Stimulated activated CD4-positive, alpha-beta T cell treated with anti-CD3 and anti-CD28 coated beads, Interleukin-2, amount 100 ng/mL, for 24 hours (primary cell): ENCODE results near the gene PLEKHM3.

ENCODE experiments used
- DNase-seq, 2 donors: peaks; one replicate each; pipeline ENCODE4 v3.0.0-alpha.2; 2020

The PLEKHM3 gene

DNA sequence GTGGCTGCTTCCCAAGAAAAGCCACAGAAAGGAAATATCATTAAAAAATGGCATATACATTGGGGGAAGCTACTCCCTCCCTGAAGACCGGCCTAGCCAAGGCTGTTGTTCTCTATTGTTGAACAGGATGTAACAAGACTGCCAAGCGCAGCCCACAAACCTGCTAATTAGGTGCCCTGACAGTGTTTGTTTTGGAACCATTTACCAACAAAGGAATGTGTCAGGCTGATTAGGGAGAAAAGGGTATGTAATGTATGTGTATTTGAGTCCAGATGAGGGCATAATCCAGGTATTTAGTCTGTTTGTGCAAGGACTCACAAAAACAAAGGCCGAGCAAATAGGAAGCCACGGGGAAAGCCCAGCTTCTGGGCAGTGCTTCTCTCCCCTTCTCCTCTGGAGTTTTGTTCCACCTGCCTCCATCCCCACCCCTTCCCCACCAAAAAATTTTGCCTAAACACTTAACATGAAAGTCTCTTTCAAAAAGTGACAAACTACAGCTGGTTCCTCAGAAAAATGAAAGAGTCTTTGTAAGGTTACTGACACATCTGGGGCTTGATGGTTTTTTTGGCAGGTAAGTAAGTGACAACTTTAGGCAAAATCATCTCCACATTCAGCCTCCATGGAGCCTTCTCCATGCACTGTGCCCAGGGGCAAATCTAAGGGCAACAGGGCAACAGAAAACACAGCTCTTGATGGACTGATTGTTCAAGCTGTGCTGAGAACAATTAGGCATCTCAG, 177.4 kb downstream of the PLEKHM3 start:
- DNase-seq = no peak

DNA sequence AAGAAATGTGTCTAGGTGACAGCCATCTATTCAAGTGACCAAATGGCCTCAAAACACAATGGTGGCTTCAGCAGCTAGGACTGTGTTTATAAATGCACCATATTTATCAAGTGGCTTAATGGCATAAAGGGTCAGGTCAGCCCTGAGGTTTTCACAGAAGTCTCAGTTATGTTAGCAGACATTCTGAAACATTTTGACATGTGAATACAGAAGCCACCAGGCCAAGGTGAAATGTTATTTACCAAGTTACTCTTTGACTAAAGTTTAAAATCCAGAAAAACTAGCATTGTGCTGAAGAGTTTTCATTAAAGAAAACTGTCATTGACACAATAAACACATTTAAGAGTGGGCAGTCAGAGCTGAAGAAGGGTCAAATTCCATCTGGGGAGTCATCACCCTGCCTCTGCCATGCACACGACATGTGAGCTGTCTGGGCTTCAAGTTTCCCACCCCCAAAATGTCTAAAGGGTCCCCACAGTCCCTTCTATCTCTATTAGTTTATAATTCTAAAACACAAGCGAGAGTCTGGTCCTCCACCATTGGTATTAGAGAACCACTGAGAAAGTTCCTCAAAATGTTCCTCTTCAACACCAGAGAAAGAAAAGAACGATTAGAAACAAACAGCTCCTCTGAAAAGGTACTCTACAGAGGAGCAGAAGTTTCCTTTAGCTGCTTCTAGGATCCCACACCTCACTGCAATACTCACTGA, 178.1 kb downstream of the PLEKHM3 start:
- no peak for DNase-seq

DNA sequence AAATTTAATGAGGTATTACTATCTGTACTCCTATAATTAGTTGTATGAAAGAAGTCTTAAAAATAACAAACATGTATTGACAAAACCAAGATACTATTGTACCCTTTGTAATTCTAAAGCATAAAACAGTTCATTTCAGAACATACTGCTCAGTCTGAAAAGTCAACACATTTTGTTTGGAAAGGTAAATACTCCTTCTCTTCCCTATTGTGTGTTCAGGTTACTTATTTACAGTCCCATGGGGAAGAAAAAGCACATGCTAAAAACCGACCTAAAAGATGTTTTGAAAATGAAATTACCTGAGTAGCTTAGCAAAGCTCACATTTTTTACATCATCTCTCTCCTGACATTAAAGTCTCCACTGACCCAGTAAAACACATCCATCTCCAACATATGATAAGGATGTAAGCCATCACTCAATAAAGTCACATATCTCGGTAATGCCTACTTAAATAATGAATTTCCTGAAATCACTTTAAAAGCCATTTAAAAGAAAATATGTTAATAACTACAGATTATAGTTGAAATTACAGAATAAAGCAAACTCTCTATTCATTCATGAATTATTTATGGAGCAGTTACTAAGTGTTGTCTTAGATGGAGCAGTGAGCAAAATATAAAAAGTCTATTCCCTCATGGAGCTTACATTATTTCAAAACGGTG, 180.0 kb downstream of the PLEKHM3 start:
- DNase-seq = no peak

DNA sequence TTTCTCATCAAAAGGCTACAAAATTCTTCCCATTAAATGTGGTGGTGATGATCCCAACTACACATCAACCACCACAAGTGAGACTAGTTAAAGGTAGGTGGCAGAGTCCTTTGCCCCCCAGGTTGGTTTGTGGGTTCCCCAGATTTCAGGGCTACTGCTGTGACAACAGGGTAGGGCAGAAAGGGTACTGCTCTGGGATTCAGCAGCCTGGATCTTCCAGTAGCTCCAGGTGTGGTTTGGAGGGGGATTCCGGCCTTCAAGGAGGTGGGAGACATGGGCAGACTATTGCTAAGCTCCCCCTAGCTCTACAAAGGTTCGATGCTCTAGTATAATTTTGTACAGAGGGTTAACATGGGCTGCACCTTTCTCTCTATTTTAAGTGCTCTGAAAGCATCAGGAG, 180.7 kb downstream of the PLEKHM3 start:
- DNase-seq = no peak

DNA sequence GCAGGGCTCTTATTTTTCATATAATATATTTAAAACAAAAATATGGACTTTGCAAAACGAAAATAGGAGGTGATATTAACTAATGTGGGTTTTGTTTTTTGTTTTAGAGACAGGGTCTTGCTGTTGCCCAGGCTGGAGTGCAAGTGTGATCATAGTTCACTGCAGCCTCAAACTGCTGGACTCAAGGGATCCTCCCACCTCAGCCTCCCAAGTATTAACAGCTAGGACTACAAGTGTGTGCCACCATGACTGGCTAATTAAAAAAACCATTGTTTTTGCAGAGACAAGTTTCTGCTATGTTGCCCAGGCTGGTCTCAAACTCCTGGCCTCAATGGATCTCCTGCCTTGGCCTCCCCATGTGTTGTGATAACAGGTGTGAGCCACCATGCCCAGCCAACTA, 185.2 kb downstream of the PLEKHM3 start:
- no peak for DNase-seq

DNA sequence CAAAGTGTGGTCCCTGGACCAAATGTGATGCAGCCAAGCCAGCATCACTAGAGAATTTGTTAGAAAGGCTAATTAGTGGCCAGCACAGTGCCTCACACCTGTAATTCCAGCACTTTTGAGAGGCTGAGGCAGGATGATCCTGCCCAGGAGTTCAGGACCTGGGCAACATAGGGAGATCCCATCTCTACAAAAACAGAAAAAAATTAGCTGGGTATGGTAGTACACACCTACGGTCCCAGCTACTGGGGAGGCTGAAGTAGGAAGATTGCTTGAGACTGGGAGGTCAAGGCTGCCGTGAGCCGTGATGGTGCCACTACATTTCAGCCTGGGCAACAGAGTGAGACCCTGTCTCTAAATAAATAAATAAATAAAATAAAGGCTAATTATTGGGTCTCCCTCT, 185.8 kb downstream of the PLEKHM3 start:
- DNase-seq = no peak

DNA sequence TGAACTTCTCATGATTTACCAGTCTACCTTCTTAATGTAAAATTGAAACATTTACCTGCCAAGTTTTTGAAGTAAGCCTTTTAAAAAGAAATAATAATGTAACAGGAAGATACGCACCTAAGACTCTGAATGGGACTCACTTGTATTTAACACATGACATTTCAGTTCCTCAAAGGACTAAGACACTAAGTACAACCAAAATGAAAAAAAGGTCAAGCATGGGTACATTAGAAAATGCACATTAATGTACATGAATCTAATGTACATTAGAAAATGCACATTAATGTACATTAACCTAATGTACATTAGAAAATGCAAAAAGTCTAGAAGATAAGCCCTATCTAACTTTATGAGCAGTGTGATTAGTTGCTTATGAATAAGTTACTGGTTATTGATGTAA, 186.3 kb downstream of the PLEKHM3 start:
- DNase-seq = no peak

DNA sequence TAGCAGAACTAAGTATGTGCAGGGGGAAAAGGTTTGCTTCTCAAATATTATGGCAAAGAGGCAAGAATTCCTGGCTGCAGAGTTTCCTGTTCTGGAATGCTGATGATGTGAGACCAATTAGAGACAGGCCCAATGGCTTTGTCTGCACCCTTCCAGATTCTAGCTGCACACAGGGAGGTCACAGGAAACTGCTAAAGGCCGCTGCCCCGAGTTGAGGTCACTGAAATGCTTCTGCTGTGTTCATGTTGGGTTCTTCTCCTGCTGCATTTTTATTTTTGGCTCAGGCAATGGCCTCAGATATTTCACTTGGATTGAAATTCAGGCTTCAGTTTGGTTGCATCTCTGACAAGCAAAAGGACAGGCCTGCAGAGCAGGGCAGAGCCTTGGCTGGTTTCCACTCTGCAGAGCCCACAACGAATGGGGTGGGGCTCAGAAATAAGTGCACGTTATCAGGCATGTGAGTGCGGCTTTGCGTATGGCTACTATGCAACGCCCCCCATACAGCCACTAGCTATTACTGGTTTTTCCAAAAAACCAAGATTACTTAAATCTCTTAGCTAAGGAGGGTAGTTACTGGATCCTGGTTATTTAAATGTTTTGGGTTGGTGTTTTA, 188.7 kb downstream of the PLEKHM3 start:
- DNase-seq = no peak

DNA sequence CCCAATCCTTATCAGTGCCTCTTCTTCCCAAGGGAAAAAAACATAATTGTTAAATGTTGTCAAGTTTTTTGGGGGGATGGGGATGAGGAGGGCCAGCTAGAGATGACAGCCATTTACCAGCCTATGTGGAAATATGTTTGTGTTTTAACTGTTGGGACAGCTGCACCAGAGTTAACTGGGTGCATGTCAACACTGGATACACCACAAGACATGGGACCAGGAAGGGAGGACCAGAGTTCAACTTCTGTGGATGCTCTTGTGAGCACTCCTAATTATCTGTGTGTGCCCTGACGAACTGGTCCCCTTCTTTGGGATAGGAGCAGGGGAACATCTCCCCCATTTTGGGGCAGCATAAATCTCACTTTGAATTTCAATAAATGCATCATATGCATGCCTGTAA, 189.5 kb downstream of the PLEKHM3 start:
- DNase-seq = no peak

DNA sequence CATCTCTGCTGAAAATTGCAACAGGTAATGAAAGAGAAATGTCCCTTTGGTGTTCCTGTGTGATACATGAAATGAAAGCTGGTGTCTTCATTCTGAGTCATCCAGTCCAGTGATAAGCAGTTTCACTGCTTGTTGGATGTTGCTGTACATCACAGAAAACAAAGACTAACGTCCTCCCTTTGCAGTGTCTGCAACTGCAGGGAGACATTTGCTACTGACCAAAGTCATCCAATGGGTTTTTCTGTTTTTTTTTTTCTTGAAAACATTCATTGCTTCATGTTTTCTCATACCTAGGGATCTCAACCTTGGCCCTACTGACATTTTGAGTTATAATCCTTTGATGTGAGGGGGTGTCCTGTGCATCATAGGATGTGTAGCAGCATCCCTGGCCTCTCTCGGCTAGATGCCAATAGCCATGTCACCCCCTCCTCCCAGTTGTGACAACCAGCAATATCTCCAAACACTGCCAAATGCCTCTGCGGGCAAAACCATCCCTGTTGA, 192.0 kb downstream of the PLEKHM3 start:
- no peak for DNase-seq

DNA sequence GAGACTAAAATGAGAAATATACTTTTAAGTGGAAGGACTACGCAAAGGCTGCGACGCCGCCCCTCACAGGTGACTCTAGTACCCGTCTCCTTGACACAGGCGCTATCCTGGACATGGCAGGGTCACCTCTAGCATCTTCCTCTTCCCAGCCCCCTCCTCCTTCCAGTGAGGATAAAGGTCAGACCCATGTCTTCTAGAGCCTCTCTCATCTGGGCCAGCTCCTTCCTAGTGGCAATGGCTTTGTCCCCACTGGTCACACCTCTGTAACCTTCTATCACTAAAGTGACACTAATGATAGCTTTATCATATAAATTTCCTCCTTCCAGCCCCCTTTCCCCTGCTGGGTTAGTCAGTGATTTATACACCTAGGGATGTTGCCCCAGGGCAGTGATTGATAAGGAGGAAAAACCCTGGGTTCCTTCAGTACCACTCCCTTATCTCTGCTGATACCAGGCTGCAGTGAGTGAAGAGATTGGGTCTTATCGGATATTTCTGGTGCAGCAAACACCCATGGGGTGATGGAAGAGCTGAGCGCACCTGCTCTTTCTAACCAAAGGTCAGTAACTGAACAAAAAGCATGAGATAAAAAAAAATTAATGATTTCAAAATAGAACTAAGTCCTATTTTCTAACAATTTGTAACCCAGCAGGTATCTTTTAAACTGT, 193.6 kb downstream of the PLEKHM3 start:
- no peak for DNase-seq

DNA sequence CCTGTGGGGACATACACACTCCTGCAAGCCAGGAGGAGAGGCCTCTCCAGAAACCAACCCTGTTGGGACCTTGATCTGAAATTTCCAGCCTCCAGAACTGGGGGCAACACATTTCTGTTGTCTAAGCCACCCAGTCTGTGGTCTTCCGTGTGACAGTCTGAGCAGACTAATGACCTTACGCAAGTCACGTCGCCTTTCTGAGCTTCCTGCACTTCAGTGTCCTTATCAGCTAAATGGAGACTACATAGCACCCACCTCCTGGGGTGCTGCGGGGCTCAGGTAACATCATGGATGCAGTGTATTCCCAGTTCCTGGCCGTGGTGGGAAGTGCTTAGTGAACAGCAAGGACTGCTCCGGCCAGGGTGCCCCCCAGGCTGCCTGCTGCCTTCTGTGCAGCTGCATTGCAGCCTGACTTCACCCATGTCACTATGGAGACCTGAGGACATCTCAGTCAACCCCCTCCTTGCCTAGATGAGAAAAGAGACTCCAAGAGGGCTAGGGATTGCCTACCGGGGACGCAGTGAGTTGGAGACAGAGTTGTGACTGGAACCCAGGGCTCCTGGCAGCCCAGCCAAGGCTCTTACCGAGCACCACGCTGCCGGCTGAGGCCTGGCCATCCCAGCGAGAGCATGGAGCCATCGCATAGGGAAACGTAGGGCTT, 194.4 kb downstream of the PLEKHM3 start:
- no peak for DNase-seq

DNA sequence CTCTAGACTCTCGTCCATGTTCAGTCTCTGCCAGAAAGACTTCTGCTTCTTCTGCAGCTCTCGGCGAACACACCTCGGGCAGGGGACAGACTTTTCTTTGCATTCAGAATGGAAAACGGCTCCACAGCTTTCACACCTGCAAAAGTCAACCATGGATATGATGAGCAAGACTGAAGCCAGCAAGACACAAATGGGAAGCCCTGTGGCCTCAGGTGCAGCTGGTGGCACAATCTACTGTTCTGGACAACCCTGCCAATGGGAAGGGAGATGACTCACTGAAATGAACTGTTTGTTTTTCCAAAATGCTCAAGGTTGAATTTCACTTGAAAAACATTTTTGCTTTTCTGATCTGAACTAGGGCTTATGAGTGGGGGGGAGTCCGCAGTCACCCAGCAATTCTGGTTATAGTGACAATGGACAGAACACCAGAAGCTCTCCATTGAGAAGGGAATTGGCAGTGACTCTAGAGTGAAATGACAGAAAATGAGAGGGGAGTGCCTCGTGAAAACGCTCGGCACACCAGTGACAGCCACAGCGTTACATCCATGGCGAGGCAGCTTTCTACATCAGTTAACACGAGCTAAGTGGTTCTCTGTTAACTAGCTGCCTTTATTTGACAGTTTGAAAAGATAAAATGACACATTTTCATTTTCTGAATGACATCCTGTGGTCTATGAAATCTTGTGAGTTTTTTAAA, 196.8 kb downstream of the PLEKHM3 start:
- no peak for DNase-seq

DNA sequence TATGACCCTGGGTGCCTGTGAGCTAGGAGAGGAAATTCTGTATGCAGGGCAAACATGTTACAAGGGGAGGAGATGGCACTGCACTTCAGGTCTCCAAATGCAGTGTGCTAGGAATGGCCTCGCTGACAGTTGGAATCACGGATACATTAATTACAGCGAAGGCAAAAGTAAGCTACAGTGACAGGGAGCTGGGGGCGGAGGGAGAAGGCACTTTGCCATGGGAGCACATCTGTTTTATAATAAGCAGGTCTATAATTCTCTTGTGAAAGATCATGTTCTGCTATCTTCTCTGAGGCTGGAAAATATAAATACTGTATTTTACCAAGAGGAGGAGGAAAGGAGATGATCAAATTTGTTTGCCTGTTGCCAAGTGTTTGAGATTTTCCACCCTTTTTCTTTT, 199.3 kb downstream of the PLEKHM3 start:
- no peak for DNase-seq

DNA sequence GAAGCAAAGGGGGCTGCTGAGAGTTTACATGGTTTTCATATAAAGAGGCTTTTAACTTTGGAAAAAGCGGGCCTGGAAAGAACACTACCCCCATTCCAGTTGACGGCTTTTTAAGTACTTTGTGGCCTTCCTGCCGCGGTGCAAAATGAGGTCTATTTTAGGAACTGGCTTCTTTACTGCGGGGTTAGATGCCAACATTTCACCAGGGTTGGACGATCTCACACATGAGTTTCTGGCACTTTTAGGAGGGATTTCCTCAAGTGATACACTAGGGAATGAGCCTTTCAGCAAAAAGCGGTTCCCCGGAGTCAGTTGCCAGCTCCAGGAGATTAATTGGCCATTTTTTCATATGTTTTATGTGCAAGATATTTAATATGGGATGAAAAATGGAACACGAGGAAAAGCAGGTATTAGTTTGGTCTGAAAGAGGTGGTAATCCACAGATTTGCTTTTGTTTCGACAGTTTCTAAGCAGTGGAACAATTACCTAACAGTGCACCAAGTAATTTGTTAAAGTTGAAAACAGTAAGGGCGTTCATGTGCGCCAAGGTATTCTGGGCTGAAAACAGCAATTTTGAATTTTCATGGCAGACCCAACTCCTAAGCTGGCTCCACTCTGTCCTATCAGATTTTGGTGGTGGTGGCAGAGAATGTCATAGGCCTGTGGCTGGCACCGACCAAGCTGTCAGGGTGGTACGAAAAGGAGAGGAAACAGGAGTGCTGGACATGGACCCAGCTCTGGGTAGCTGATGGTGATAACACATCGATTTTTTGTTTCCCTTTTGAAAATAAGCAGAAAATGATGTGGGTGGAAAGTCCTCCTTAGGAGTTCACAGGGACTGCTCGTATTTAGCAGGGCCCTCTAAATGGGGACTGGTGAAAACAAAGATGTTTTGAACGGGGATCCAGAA, 200.0 kb downstream of the PLEKHM3 start:
- no peak for DNase-seq

DNA sequence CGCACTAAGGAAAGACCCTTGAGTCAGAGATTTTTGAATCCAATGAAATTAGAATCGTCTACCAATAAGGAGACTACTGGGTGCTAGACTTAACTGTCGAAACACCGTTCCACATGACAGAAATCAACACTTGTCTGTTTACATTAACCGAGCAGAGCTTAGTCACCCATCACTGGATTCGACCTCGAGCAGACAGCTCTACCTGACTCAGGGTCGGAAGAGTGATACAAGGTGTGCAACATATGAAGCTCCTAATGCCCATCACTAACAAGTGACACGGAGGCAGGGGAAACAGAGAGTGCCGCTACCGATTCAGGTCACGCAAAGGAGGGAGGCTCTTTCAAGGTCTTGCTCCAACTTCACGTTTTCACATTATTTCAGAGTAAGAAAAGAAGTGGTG, 201.5 kb downstream of the PLEKHM3 start:
- no peak for DNase-seq

DNA sequence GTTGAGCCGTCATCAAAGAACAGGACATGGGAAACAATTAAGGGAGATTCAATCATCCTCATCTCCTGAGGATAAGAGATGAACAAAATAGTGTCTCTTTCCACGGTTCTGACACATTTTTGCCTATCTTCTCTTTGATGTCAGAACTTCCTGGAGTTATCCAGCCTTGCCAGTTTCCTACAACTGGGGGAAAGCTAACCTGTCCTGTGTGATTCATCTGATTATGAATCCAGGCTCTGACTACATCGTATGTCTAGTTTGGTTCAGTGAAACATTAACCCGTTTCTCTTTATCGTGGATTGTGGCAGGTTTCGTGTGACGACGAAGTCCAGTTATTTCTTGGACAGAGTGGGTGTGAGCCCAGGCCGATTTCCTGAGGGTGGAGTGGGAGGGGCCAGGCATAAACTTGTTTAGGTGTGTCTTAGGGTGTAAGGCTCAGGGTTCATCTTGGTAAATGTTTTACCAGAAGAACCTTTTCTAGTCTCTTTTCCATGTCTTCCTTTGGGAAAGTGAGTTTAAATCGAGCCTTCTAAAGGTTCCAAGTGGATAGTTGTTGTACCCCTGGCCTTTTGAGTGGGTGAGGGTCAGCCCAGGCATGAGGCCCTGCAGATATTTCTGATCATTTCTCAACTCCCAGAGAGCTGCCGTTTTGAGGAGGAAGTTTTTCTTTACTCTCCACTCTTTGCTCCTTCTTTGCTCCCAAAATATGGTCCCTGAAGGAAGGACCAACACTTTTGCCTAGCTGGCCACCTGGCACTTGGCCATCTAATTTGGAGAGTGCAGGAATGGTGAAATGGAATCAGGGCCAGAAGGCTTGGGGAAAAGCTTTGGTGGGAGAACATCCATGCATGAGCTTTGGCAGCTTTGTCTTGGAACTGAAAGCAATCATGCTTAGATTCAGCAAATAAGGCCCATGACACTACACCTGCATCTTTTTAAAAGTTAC, 205.2 kb downstream of the PLEKHM3 start:
- DNase-seq = no peak

DNA sequence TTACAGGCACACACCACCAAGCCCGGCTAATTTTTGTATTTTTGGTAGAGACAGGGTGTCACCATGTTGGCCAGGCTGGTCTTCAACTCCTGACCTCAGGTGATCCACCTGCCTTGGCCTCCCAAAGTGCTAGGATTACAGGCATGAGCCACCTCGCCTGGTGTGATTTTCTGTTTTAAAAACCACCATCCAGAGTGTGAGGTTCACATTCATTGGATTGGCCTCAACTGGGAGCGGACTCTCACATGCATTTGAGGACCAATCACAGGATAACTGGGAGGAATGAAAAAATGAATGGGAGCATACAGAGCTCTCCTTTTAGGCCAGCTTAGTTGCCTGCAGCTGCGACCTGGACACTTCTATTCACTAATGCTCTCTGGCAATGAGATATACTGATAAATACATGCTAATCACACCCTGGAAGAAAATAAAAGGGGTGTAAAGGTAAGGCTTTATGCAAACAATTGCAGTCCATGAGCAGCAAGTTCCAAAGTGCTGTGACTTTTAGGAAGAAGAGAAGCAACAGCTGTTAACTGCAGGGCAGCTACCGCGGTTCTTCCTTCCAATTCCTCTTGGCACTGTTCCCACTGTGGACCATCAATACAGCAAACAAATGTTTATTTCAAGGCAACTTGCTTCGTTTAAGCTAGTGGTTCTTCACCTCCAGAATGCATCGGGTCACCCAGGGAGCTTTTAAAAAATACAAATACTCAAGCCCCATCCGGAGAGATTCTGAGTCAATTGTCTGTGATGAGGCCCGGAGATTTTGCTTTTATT, 206.1 kb downstream of the PLEKHM3 start:
- DNase-seq = no peak

DNA sequence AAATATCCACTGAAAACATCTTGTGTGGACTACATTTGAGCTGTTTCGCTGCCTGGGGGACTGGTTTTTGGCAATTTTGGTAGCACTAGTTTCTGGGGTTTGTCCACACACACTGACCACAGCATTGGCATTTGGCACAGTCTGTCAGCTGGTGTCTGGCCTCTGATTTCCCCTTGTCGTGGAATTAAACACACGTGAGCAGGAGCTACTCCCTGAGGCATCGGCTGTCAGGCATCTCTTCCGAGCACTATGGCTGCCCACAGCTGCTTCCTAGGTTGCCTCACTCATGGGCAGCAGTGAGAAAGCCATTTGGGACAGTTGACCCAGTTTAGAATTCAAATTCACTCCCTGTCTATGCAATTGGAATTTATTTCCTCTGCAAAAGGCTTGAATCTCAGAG, 208.8 kb downstream of the PLEKHM3 start:
- DNase-seq = no peak
